NCI-H446 (cell line): ENCODE results near the gene DUSP16.

Source experiments
- DNase-seq, 2 experiments: peaks; one replicate each; lab custom pipeline; 2025; lab: John Stamatoyannopoulos, UW

Gene DUSP16

GRCh38 chr12:12441843-12442461 is 120.7 kb downstream of the DUSP16 start:
- DNase-seq, result no peak

DNA sequence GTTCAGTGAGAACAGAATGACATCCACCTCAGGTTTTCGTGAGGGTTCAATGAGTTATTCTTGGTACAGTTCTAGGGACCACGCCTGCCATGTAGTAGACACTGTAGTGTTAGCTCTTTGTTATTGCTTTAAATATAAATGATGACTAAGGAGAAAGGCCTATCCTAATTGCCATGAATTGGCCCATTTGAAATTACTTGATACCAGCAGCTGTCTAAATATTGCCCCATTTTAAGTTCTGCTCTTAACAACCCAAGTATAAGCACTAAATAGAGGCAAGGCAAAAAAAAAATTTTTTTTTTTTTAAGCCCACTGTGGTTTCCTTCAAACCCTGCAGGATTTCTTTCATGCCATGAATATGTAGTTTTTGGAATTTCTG is 121.2 kb downstream of the DUSP16 start:
- no peak for DNase-seq

DNA sequence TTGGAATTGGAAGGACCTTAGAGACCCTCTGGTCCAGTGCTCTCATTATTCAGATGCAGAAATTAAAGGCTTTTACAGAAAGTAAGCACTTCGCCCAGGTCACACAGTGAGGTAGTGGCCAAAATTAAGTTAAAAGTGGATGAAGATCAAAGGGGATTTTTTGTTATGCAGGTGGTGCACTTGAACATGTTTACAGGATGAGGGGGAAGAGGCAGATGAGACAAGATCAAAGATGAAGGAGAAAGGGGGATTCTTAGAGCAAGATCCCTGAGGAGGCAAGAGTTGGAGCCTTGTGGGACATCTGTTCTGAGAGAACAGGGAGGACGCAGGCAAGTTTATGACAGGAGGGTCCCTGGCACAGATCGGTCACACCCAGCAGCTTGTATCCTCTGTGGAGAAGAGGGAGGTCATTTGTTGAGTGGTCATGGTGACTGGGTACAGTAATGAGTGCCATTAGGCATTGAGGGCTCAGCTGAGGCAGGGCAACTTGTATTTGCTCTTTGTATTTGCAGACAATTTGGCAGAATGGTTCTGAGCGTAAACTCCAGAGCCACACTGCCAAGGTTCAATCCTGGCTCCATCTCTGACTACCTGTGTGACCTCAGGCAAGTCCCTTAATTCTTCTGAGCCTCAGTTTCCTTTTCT is 121.8 kb downstream of the DUSP16 start:
- no peak for DNase-seq

DNA sequence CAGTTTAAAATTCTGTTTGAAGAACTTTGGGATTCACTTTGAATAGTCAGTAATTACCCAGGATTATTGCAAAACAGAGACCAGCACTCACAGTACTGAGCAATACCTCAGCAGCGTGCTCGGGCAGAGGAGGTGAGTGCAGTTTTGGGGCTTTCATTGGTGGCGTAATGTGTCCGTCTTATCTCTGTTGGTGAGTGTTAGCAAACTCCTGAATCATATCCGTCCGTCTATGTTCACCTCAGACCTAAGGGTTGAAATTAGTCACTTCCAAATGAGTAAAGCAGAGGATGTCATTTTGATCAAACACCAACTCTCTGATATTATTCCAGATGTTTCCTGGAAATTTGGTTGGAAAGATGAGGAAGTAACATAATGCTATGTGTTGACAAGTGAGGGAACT is 123.0 kb downstream of the DUSP16 start:
- DNase-seq, result no peak

DNA sequence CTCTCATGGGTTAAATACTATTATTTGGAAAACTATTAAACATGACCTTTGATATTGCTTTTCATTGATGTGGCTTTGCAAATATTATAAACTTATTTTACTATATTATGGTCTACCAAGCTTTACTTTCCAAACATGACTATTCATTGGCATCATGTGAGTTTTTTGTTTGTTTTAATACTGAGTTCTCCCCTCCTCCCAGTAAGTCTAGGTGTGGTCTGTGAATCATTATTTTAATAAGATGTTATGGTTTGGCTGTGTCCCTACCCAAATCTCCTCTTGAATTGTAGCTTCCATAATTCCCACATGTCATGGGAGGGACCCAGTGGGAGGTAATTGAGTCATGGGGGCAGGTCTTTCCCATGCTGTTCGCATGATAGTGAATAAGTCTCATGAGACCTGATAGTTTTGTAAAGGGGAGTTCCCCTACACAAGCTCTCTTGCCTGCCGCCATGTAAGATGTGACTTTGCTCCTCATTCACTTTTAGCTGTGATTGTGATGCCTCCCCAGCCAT is 125.8 kb downstream of the DUSP16 start:
- no peak for DNase-seq

DNA sequence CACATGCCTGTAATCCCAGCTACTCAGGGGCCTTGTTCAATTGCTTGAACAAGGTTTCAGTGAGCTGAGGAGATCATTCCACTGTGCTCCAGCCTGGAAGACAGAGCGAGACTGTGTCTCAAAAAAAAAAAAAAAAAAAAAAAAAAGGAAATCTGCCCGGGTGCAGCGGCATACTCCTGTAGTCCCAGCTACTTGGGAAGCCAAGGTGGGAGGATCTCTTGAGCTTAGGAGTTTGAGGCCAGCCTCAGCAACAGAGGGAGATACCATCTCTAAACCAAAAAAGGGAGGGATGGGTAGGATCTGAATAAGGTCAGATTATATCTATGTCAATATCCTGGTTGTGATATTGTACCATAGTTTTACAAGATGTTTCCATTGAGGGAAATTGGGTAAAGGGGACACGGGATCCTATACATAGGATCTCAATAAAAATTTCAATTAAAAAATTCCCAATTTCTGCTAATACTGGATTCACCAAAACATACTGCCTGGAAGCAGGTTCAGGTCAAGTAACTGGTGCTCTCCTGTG is 129.4 kb downstream of the DUSP16 start:
- peak in 1 of 2 experiments; percentile 13 for DNase-seq

- DNase-seq, result peak; percentile 25 to 70
These were observed 130.3 kb downstream of the DUSP16 start for GRCh38 chr12:12432364-12432763.

- DNase-seq, result no peak
These were observed 133.6 kb downstream of the DUSP16 start for GRCh38 chr12:12428961-12429657.

DNA sequence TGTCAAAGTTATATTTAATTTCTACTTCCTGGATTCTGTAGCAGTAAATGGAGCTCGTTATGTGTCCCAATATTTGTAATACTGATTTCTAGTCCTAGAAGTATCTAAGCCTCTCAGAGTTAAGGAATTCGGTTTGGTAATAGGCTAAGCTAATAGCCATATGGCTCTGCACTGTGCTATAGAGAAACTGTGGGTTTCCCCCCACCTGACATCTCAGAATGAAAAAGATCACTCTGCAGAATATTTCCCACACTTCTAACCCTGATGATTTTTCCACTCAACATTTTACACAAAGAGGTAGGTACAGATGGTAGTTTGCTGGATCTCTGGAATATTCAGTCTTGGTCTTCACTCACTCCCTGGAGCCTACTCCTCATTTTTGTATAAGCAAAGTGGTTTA is 134.6 kb downstream of the DUSP16 start:
- DNase-seq, result no peak

DNA sequence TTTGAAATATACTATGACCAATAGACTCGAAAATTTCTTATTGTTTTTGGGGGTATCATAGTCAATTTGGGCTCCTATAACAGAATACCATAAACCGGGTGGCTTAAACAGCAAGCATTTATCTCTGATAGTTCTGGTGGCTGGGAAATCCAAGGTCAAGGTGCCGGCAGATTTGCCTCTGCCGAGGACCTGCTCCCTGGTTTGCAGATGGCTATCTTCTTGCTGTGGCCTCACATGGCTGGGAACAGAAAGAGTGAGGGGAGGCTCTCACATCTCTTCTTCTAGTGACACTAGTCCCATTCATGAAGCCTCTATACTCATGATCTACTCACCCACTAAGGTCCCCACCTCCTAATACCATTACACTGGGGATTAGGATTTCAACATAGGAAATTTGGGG is 135.1 kb downstream of the DUSP16 start:
- no peak for DNase-seq

DNA sequence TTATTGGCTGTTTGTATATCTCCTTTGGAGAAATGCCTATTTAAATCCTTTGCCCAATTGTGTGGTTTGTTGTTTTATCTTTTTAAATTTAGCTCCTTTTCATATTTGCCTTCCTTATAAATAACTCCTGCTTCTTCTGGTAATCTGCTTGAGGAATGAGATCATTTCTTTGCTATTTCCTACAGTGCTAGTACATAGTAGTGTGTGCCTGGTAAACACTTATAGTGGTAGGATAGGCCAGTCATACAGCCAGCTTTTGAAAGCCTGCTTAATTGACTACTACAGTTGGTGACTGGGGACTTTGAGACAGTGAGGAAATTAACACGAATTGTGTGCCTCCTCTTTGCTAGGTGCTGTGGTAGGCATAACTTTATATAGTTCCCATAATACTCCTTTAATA is 137.0 kb downstream of the DUSP16 start:
- DNase-seq, result no peak

DNA sequence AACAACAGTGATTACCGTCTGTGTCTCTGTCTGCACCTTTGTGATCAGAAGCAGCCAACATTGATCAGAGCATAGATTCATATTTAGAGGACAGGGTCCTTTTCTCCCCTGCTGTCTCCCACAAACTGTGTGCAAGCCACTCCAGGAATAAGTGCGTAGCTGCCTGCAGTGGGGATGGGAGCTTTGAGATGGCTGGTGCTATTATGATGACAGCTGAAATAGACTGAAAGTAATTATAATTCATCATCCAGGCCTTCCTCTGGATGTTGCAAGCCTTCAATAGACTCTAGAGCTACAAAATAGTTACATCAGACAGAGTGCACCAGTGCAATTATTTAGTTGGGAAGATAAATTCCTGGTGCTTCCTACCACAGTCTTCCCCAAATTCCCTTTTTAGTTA is 137.7 kb downstream of the DUSP16 start:
- no peak for DNase-seq
